NB4 (cell line): ENCODE results near the gene LRRTM4.
A peak's percentile ranks its signal among the peaks of the same experiment; 100 is the strongest.

Source experiments
- DNase-seq: peaks from one replicate; pipeline ENCODE4 v3.0.0; 2010; ENCODE audit warnings: low read depth
- H3K4me3 ChIP-seq: one replicate; pipeline ENCODE4 v1.5.1; 2011; ENCODE audit warnings: mild to moderate bottlenecking, low read depth, low read length, moderate library complexity
- CTCF ChIP-seq: IDR thresholded peaks from one replicate; pipeline ENCODE4 v1.5.1; 2012; ENCODE audit warnings: low read depth, low read length
- MAX ChIP-seq: IDR thresholded peaks from 2 replicates; pipeline ENCODE4 v1.6.1; 2011; ENCODE audit warnings: low read depth, low read length
- MYC ChIP-seq: IDR thresholded peaks from 2 replicates; pipeline ENCODE4 v1.6.1; 2011; ENCODE audit warnings: low read depth, low read length
- POLR2A ChIP-seq: IDR thresholded peaks from 2 replicates; pipeline ENCODE4 v1.6.1; 2011; ENCODE audit warnings: mild to moderate bottlenecking; ENCODE audit not compliant: insufficient read length; ENCODE audit errors: extremely low read depth

Gene LRRTM4

GRCh38 chr2:77469106-77469505, 53.1 kb downstream of the LRRTM4 start:
- H3K4me3 ChIP-seq = no peak overlapping the region
- DNase-seq = no peak
- TF ChIP-seq CTCF (no peak), MYC (no peak), MAX (no peak), POLR2A (no peak)

GRCh38 chr2:77459840-77460239, 62.3 kb downstream of the LRRTM4 start:
- no peak overlapping the region for H3K4me3 ChIP-seq
- no peak for TF ChIP-seq MYC
- no peak for DNase-seq

GRCh38 chr2:77458216-77458615, 64.0 kb downstream of the LRRTM4 start:
- no peak for TF ChIP-seq CTCF
- no peak for TF ChIP-seq MAX
- no peak for TF ChIP-seq POLR2A
- no peak for TF ChIP-seq MYC
- H3K4me3 ChIP-seq = no peak overlapping the region
- DNase-seq = no peak

- TF ChIP-seq MYC (no peak), POLR2A (no peak), CTCF (no peak)
- H3K4me3 ChIP-seq = no peak overlapping the region
- DNase-seq = no peak
Measured at GRCh38 chr2:77457665-77458064, 64.5 kb downstream of the LRRTM4 start.

GRCh38 chr2:77443076-77443475, 79.1 kb downstream of the LRRTM4 start:
- TF ChIP-seq MAX = no peak
- TF ChIP-seq POLR2A = no peak
- no peak for TF ChIP-seq MYC
- TF ChIP-seq CTCF = no peak
- no peak for DNase-seq
- no peak overlapping the region for H3K4me3 ChIP-seq

GRCh38 chr2:77434880-77435279, 87.3 kb downstream of the LRRTM4 start:
- DNase-seq = no peak
- TF ChIP-seq MAX (no peak), CTCF (peak; percentile 23)
- no peak overlapping the region for H3K4me3 ChIP-seq

- DNase-seq = no peak
- no peak for TF ChIP-seq MAX
- TF ChIP-seq CTCF = no peak
- no peak for TF ChIP-seq POLR2A
- no peak for TF ChIP-seq MYC
- no peak overlapping the region for H3K4me3 ChIP-seq
Measured at GRCh38 chr2:77428946-77429345, 93.2 kb downstream of the LRRTM4 start.
